A549 (cell line): Measurements from ENCODE around the gene MSANTD1.

Experiments used
- ELK1 ChIP-seq: fragments of 150-350 bp; IDR thresholded peaks from 2 replicates; pipeline ENCODE4 v1.6.1; 2014; ENCODE audit warnings: low read depth, mild to moderate bottlenecking, low read length
- EP300 ChIP-seq, 2 experiments: fragments of >200 bp; sonication (Bioruptor Twin); formaldehyde crosslinking; IDR thresholded peaks; 2 replicates in 1 of 2; 3 replicates in 1 of 2; pipeline ENCODE4 v1.6.1; 2016 to 2017
- MAX ChIP-seq: IDR thresholded peaks from 2 replicates; pipeline ENCODE4 v1.6.1; 2012
- NFE2L2 ChIP-seq: fragments of 150-350 bp; conservative IDR thresholded peaks from 2 replicates; pipeline ENCODE4 v1.6.1; 2014; ENCODE audit warnings: low read length
- POLR2A ChIP-seq: IDR thresholded peaks from 2 replicates; pipeline ENCODE4 v1.6.1; 2012; ENCODE audit warnings: mild to moderate bottlenecking, low read length
- TF ChIP-seq, protein P1 (sequence below): fragments of >200 bp; sonication (Bioruptor Twin); formaldehyde crosslinking; IDR thresholded peaks from 3 replicates; pipeline ENCODE4 v1.5.1; 2016

- no peak for TF ChIP-seq ELK1
- no peak for TF ChIP-seq MAX
- no peak for TF ChIP-seq NFE2L2
- TF ChIP-seq, protein P1, sequence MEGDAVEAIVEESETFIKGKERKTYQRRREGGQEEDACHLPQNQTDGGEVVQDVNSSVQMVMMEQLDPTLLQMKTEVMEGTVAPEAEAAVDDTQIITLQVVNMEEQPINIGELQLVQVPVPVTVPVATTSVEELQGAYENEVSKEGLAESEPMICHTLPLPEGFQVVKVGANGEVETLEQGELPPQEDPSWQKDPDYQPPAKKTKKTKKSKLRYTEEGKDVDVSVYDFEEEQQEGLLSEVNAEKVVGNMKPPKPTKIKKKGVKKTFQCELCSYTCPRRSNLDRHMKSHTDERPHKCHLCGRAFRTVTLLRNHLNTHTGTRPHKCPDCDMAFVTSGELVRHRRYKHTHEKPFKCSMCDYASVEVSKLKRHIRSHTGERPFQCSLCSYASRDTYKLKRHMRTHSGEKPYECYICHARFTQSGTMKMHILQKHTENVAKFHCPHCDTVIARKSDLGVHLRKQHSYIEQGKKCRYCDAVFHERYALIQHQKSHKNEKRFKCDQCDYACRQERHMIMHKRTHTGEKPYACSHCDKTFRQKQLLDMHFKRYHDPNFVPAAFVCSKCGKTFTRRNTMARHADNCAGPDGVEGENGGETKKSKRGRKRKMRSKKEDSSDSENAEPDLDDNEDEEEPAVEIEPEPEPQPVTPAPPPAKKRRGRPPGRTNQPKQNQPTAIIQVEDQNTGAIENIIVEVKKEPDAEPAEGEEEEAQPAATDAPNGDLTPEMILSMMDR, result no peak
- no peak for TF ChIP-seq EP300 (IDR thresholded peaks at IDR 0.05)
- no peak for TF ChIP-seq POLR2A
Observed at GRCh38 chr4:3284734-3285557, 36.0 kb downstream of the MSANTD1 start.
